ENCODE measurements around the gene NHLRC2.

NHLRC2 gene

DNA sequence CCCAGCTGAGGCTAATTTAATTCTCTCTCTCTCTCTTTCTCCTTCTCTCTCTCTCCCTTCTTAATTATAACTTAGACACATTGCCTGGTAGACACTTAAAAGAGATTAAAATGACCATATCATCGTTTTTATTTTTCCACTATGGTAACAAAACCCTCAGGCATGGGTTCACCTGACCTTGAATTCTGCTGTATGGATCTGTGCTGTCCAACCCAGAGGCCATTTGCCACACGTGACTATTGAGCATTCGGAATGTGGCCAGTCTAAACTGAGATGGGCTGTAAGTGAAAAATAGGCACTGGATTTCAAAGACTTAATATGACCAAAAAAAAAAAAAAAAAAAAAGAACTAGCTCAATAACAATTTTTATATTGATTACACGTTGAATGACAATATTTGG, 93.6 kb downstream of the NHLRC2 start:
- in situ Hi-C loops (cut with HindIII; ENCODE audit: low sequenced_read_pairs): no loop called here
- TF ChIP-seq, protein P1, sequence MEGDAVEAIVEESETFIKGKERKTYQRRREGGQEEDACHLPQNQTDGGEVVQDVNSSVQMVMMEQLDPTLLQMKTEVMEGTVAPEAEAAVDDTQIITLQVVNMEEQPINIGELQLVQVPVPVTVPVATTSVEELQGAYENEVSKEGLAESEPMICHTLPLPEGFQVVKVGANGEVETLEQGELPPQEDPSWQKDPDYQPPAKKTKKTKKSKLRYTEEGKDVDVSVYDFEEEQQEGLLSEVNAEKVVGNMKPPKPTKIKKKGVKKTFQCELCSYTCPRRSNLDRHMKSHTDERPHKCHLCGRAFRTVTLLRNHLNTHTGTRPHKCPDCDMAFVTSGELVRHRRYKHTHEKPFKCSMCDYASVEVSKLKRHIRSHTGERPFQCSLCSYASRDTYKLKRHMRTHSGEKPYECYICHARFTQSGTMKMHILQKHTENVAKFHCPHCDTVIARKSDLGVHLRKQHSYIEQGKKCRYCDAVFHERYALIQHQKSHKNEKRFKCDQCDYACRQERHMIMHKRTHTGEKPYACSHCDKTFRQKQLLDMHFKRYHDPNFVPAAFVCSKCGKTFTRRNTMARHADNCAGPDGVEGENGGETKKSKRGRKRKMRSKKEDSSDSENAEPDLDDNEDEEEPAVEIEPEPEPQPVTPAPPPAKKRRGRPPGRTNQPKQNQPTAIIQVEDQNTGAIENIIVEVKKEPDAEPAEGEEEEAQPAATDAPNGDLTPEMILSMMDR (IDR thresholded peaks at IDR 0.05; ENCODE audit: low read depth, low read length): no peak
- H3K4me3 ChIP-seq (ENCODE audit: low read depth, low read length): no peak overlapping the region
- DNase-seq (ENCODE audit: low read depth, low spot score): no peak

- in situ Hi-C loops (cut with HindIII; ENCODE audit: low sequenced_read_pairs): no loop called here
- H3K4me3 ChIP-seq (ENCODE audit: low read depth, low read length): no peak overlapping the region
- DNase-seq (ENCODE audit: low read depth, low spot score): no peak
- TF ChIP-seq, protein P1 (IDR thresholded peaks at IDR 0.05; ENCODE audit: low read depth, low read length): no peak
Measured at GRCh38 chr10:113950268-113950667, 95.8 kb downstream of the NHLRC2 start.

DNA sequence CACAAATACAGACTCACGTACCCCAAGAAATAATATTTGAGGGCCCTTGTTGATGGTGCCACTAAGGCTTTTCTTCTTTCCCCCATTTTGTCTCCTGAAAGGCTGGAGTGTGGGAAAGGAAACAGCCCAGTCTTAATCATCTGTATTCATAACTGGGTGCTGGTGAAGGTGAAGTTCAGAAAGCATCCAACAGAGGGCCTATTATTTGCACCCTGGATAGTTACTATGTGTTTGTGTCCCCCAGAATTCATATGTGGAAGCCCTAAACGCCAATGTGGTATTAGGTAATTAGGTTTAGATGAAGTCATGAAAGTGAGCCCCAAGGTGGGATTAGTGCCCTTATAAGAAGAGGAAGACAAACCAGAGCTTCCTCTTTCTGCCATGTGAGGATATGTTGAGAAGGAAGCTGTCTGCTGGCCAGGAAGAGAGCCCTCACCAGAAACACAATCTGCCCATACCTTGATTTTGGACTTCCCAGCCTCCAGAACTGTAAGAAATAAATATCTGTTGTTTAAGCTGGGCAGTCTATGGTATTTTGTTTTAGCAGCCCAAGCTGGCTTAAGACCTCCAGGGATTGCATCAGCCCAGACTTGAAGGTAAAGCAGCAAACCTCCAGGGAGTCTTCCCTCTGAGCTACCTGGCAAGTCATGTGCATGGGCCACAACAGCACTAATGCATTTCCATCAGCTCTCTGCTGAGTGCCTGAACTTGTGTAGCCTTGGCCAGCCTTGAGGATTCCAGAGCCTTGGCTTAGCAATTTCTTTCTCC, 99.2 kb downstream of the NHLRC2 start:
- TF ChIP-seq, protein P1 (IDR thresholded peaks at IDR 0.05; ENCODE audit: low read depth, low read length): peak; percentile 25
- no peak overlapping the region for H3K4me3 ChIP-seq (ENCODE audit: low read depth, low read length)
- in situ Hi-C loops (cut with HindIII; ENCODE audit: low sequenced_read_pairs): no loop called here
- no peak for DNase-seq (ENCODE audit: low read depth, low spot score)

GRCh38 chr10:113954409-113954808, 99.9 kb downstream of the NHLRC2 start:
- no peak overlapping the region for H3K4me3 ChIP-seq (ENCODE audit: low read depth, low read length)
- DNase-seq (ENCODE audit: low read depth, low spot score): no peak
- in situ Hi-C loops (cut with HindIII; ENCODE audit: low sequenced_read_pairs): no loop called here
- TF ChIP-seq, protein P1 (IDR thresholded peaks at IDR 0.05; ENCODE audit: low read depth, low read length): no peak

DNA sequence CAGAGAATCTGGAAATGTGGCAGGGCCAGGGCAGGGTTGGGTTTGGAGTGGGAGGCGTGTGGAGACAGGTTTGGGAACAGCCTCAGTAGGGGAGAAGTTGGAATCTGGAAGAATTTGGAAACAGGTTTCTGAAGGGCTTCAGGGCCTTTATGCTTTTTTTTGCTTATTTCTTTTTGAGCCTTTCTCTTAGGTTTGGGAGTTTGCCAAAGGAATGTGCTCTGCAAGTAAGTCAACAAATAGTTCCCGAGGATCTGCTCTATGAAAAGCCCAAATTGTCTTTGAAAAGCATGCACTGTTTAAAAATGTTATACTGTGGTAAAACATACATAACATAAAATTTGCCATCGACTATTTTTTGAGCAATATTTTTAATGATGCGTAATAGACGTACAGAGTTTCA, 102.6 kb downstream of the NHLRC2 start:
- H3K4me3 ChIP-seq (ENCODE audit: low read depth, low read length): no peak overlapping the region
- DNase-seq (ENCODE audit: low read depth, low spot score): peak; percentile 89
- TF ChIP-seq, protein P1 (IDR thresholded peaks at IDR 0.05; ENCODE audit: low read depth, low read length): no peak
- in situ Hi-C loops (cut with HindIII; ENCODE audit: low sequenced_read_pairs): no loop called here

GRCh38 chr10:113958631-113959382, 104.3 kb downstream of the NHLRC2 start:
- peak; percentile 92 for DNase-seq (ENCODE audit: low read depth, low spot score)
- H3K4me3 ChIP-seq (ENCODE audit: low read depth, low read length): no peak overlapping the region

More at GRCh38 chr10:113958631-113959382, 104.3 kb downstream of the NHLRC2 start:
- in situ Hi-C loops (cut with HindIII; ENCODE audit: low sequenced_read_pairs): no loop called here
- TF ChIP-seq, protein P1 (IDR thresholded peaks at IDR 0.05; ENCODE audit: low read depth, low read length): no peak
